Ishikawa (cell line): ENCODE results near the gene FXYD7.

Source experiments
- EP300 ChIP-seq: IDR thresholded peaks from 2 replicates; pipeline ENCODE4 v1.6.1; 2012; ENCODE audit warnings: borderline replicate concordance
- RAD21 ChIP-seq: IDR thresholded peaks from 2 replicates; pipeline ENCODE4 v1.6.1; 2012; ENCODE audit warnings: low read depth
- YY1 ChIP-seq: IDR thresholded peaks from 2 replicates; pipeline ENCODE4 v1.6.1; 2012; ENCODE audit warnings: low read depth

DNA sequence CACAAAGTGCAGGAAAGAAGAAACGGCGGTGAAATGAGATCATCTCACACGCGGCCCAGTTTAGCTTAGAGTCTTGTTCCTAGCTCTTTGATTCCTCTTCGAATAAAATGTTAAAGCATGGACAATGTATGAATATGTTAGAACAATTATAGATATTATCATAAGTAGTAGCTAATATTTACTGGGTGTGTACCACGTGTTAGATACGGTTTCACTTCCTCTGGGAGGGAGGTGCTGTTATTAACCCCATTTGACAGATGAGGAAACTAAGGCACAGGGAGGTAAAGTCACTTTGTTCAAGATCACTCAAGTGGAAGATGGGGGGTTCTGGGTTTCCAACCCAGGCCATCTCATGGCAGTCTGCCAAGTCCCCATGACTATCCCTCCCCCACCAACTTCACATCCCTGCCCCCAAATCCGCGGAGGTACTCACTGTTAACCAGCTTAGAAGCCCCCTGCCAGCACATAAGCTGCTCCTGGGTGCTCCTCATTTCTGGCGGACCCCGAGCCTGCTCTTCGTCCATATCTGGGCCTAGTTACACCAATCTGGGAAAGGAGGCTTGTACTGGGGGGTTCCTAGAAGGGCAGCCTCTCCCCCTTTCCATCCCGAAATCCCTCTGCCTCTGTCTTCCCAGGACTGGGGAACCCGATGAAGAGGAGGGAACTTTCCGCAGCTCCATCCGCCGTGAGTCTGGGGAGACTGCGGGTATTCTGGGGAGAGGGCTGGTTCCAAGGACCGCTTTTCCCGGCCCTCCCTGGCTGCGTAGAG, 1.0 kb upstream of the FXYD7 start:
- TF ChIP-seq RAD21 (no peak), EP300 (no peak), YY1 (no peak)
